Measurements from ENCODE around the gene PTPRM.

Gene PTPRM

DNA sequence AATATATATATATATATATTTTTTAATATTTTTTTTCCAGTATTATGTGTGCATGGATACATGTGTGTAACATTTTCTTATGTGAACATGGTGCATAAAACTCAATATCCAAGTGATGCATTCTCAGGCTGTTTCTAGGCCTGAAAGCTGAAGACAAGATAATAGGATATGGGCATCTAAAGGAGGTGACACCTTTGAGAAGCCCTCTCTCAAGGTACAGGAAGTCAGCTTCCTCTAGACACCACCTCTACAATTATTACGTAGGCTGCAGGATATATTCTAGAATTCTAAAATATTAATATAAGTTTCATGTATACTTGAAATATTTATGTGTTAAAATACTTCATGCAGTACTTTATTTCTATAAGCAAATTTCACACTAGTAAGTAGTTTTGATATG is 327.5 kb downstream of the PTPRM start:
- DNase-seq (ENCODE audit: low spot score) (no peak), FAIRE-seq (no peak)

DNA sequence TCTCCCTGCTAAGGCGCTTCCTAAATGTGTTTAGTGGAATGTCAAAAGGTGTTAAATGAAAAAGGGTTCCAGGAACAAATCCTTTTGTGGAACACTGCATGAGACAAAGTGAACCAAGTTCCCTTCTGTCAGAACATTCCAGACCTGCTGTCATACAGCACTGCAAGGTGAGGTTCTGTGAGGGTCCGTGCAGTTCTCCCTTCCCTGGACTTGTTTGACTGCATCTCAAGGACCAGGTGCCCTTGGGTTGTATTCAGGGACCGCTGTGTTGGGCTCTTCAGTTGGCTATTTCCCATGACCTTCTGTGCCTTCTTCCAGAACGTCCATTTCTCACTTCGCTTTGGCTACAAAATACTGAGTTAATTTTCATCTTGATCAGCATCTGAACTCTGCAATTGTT is 328.2 kb downstream of the PTPRM start:
- no peak for DNase-seq (ENCODE audit: low spot score)
- no peak for FAIRE-seq

GRCh38 chr18:7896161-7896560 is 329.0 kb downstream of the PTPRM start:
- FAIRE-seq: no peak
- no peak for DNase-seq (ENCODE audit: low spot score)

GRCh38 chr18:7896805-7897518 is 329.8 kb downstream of the PTPRM start:
- DNase-seq (ENCODE audit: low spot score): no peak
- no peak for FAIRE-seq

DNA sequence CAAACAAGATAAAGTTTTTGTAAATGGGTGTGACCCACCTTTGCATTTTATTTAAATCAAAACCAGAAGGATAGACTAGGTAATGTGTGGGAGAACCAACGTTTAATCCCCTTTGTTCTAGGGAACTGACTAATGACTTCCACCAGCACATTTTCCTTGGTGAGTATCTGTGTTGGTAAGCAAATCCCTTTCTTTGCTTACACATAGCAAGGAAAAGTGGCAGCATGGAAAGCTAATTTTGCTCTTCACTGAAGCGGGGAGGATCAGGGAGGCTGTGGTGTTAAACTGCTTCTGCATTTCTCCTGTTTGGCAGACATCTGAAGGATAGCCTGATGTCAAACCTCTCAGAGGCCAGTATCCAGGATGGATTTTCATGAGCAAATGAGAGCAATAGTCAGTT is 331.1 kb downstream of the PTPRM start:
- DNase-seq (ENCODE audit: low spot score): no peak

DNA sequence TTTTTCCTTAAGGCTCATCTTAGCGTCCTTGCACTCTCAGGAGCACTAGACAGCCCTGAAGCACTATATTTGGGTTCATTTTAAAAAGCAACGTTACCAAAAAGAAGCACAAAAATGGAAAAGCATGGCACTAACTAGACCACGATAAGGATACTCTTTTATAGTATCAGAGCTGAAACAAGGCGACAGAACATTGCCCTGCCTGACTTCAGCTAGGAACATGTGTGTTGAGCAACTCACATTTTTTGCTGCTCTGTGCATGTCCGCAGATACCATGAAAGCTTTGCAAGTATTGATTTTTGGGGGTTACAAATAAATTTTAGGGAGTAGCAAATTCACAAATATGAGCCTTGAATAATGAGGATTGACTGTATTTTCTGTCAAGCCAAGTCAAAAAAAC is 332.0 kb downstream of the PTPRM start:
- DNase-seq (ENCODE audit: low spot score) (no peak), FAIRE-seq (no peak)

More for the DNA sequence above, 331.1 kb downstream of the PTPRM start:
- FAIRE-seq: no peak

- no peak for DNase-seq (ENCODE audit: low spot score)
- FAIRE-seq: no peak
These were observed 333.0 kb downstream of the PTPRM start for GRCh38 chr18:7900091-7900490.

DNA sequence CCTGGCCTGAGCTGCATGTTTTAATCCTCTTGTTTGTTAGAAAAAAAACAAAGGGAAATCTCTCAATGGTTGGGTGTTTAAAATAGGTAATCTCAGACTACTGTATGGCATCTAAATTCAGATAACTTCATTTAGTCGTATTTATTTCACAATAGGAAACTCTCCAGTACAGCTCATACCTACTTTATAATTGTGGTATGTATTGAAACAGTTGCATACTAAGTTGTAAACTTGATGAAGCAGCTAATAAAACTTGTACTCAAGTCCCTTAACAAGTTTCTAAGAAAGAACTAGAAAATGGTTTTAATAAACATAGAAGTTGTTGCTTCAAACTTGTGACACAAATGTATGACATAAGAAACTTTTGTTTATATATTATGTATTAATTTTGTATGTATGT is 334.5 kb downstream of the PTPRM start:
- no peak for DNase-seq (ENCODE audit: low spot score)
- FAIRE-seq: no peak

- DNase-seq (ENCODE audit: low spot score) (no peak), FAIRE-seq (no peak)
These were observed 335.3 kb downstream of the PTPRM start for GRCh38 chr18:7902399-7902839.

DNA sequence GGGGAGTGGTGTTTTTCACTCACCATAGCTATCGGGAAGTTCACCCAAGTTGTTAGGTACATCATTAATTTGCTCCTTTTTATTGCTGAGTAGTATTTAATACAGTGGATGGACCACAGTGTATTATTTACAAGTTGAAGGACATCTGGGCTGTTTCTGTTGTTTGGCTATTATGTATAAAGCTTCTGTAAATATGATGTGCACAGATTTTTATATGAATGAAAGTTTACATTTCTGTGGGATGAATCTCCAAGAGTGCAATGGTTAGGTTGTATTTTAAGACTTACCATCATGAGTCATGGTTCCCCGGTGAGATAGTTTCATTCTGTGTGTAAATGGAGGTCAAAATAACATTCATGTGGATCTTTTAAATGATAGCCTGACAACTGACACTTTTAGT is 337.4 kb downstream of the PTPRM start:
- FAIRE-seq (no peak), DNase-seq (ENCODE audit: low spot score) (peak; percentile 43)

- no peak for DNase-seq (ENCODE audit: low spot score)
- no peak for FAIRE-seq
These were observed 341.7 kb downstream of the PTPRM start for GRCh38 chr18:7908681-7909299.

DNA sequence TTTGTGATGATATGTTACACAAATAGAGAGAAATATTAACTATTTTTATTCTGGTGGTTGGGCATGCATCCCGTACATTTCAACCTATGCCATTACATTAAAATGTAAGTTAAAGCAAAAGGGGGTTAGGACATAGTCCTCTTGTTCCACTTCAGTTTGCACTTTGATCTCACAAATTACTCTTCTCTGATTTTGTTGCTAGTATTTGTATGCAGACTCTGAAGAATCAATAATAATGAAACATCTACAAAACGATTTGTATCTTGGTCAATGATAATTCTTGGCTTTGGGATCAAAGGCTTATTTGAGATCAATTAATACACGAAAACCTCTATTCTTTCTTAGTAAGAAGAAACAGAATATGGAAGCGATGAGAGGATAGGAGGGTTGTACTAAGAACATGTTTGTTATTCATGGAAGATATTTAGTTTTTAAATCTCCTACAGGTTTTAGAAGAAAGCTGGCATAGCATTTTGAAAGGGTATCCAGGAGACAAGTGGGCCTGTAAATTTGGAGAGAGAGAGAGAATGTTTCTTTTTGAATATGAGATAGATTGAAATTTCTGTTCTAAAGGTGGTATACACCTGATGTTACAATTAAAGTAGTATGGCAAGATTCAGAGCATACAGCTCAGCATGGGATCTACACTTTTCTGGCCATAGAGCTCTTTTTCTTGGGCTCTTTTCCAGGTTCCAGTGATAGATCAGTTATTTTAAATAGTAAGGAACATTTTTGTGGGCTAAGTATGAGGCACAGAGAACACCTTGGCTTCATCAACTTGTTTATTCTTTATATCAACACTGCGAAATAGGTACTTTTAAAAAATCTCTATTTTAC is 347.9 kb downstream of the PTPRM start:
- DNase-seq (ENCODE audit: low spot score) (no peak), FAIRE-seq (no peak)

DNA sequence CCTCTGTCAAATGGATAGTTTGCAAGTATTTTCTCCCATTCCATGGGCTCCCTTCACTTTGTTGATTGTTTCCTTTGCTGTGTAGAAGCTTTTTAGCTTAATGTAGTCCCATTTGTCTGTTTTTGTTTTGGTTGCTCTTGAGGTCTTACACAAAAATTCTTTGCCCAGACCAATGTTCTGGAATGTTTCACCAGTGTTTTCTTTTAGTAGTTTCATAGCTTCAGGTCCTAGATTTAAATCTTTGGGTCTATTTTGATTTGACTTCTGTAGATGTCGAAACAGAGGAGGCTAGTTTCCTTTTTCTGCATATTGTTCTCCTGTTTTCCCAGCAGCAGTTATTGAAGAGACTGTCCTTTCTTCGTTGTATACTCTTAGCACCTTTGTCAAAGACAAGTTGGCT is 351.6 kb downstream of the PTPRM start:
- DNase-seq (ENCODE audit: low spot score) (no peak), FAIRE-seq (no peak)

DNA sequence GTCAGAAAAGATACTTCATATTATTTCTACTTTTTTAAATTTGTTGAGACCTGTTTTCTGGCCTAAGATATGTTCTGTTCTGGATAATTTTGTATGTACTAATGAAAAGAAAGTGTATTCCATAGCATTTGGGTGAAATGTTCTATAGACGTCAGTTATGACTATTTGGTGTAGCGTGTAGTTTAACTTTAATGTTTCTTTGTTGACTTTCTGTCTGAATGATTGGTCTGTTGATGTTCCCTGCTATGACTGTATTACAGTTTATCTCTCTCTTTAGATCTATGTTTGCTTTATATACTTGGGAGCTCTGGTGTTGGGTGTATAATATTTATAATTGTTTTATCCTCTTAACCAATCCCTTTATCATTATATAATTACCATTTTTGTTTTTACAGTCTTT is 352.4 kb downstream of the PTPRM start:
- FAIRE-seq (peak; percentile 35), DNase-seq (ENCODE audit: low spot score) (no peak)

DNA sequence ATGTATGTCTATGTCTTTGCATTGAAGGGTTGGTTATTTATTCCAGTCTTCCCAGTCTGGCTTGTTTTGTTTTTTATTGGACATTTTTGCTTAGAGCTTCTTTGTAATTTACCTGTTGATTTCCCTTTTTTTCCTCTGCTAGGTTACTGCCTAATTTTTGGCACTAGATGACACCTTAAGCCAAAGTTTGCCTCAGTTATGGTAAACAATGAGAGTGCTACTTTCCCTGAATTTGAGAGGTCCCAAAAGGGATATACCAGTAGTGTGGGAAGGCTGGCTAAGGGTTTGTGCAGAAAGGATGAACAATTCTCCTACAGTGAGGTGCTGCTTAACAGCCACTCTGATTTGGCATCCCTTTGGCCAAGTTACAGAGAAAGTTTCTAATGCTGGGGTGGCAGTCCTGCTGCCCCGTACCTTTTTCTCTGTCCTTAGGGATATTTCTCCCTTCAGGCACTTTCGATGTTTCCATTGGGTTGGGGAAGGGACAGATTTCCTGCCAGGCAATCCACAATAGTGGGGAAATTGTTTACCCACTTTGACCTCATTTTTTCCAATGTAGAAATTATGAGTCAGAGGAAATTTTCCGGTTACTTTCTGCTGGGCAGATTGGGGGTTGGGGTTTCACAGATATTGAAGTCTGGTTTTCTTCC is 354.9 kb downstream of the PTPRM start:
- peak; percentile 83 for DNase-seq (ENCODE audit: low spot score)
- FAIRE-seq: peak; percentile 77

- FAIRE-seq (peak; percentile 88), DNase-seq (ENCODE audit: low spot score) (peak; percentile 38)
These were observed 356.0 kb downstream of the PTPRM start for GRCh38 chr18:7923105-7923504.

DNA sequence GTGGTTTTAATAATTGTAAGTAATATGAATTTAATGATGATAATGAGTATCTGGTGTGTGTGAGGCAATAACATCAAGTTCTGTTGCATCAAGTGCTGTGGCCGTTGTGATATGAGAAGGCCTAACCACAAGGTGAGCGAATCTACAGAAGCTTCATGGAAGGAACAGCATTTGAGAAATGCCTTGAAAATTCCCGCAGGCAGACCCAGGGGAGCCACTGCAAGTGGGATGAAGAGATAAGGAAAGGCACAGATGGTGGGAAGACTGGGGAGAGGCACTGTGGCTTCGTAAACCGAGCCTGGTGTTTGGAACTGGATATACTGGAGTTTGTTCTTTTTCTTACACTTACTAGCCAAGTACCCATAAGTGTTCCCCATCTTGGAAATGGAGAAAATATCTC is 357.5 kb downstream of the PTPRM start:
- DNase-seq (ENCODE audit: low spot score): no peak
- FAIRE-seq: no peak

DNA sequence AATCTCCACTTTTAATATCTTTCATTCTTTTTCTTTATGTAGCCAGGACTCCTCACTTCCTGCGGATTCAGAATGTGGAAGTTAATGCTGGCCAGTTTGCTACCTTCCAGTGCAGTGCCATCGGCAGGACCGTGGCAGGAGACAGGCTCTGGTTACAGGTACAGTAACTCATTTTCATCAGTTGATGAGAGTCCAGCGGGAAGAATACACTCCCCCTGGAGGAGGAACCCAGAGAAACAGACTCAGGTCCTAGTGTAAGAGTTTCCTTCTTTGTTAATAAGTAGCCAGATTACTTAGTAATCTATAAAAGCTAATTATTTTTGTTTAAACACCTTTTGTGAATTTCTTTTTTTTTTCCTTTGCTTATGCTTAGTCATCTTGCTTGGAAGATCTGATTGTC is 359.4 kb downstream of the PTPRM start:
- DNase-seq (ENCODE audit: low spot score): no peak
- no peak for FAIRE-seq

- DNase-seq (ENCODE audit: low spot score): no peak
- no peak for FAIRE-seq
These were observed 360.0 kb downstream of the PTPRM start for GRCh38 chr18:7927119-7927518.

GRCh38 chr18:7931763-7932162 is 364.6 kb downstream of the PTPRM start:
- FAIRE-seq: peak; percentile 66
- DNase-seq (ENCODE audit: low spot score): no peak

- FAIRE-seq: peak; percentile 86
- DNase-seq (ENCODE audit: low spot score): no peak
These were observed 370.2 kb downstream of the PTPRM start for GRCh38 chr18:7937268-7937667.

DNA sequence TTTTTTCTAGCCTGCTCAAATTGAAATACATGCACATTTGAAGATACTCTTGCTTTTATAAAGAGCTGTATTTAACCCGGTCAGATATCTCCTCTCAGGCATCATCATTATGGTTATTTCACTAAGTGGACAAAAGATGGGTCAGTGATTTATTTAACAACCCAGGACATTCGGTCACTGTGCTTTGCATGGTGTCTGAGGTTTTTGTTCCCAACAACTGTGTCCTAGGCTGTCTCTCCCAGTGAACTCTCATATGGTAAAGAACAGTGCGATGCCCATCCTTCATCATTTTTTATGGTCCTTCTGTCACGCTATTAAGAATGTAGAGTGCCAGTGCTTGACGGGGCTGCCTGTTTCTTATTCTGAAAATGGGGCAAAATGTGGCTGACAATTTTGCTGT is 372.4 kb downstream of the PTPRM start:
- no peak for DNase-seq (ENCODE audit: low spot score)
- FAIRE-seq: no peak
